GM12878 (cell line): ENCODE results near the gene CFAP92. TPM values are rescaled to one million over a fixed set of nuclear protein-coding genes. Genes with fewer than 3 reads are reported as not detected.

ENCODE experiments used
- ATAC-seq: fragments of 200-7000 bp; cut with Tn5 transposase; 3 replicates; pipeline ENCODE4 v1.9.1; 2020; ENCODE audit warnings: mild to moderate bottlenecking, moderate library complexity
- BruUV-seq: library from RNA; stranded (reverse); fragments of 400-500 nt; replicated peaks from 2 replicates; lab custom pipeline; 2021; lab: Mats Ljungman, UMichigan
- CTCF ChIA-PET: fragments of 300-600 bp; sonication (Branson Sonifier 250); formaldehyde crosslinking; extraction: SDS; loops from one replicate; lab custom pipeline; 2021; ENCODE audit warnings: inconsistent platforms; lab: Yijun Ruan, JAX
- POLR2A ChIA-PET: fragments of 350-600 bp; formaldehyde crosslinking; extraction: SDS; loops from one replicate; lab custom pipeline; 2021; ENCODE audit warnings: inconsistent platforms; lab: Charles Lee
- RAD21 ChIA-PET: fragments of 300-600 bp; sonication (Branson Sonifier 250); formaldehyde crosslinking; loops from one replicate; lab custom pipeline; 2023; ENCODE audit warnings: antibody characterized with exemption; ENCODE audit not compliant: unreplicated experiment; lab: Charles Lee
- SMC1A ChIA-PET: fragments of 300-600 bp; sonication (Branson Sonifier 250); formaldehyde crosslinking; loops from one replicate; lab custom pipeline; 2023; ENCODE audit not compliant: unreplicated experiment, uncharacterized antibody; lab: Charles Lee
- DNase-seq: peaks from one replicate; pipeline ENCODE4 v3.0.0-alpha.2; 2011; ENCODE audit warnings: low read depth, low spot score
- FAIRE-seq: peaks from 3 replicates; lab custom pipeline; 2011; peaks lifted over from hg19 to GRCh38; lab: Jason Lieb, UNC
- H2AFZ ChIP-seq: 2 replicates; pipeline ENCODE4 v1.6.0; 2011; ENCODE audit warnings: low read depth, low read length, control low read depth; ENCODE audit not compliant: control insufficient read depth
- H3K27ac ChIP-seq: 2 replicates; pipeline ENCODE4 v1.5.1; 2011; ENCODE audit warnings: control low read depth; ENCODE audit not compliant: control insufficient read depth, insufficient read depth
- H3K27me3 ChIP-seq, 2 experiments: replicated peaks in 1 of 2; 2 replicates each; pipeline versions ENCODE4 v1.6.0 to v1.6.1; 2011; ENCODE audit warnings: low read length in 1 of 2; ENCODE audit not compliant: control insufficient read depth in 2 of 2, insufficient read depth in 2 of 2
- H3K36me3 ChIP-seq, 2 experiments: 2 replicates each; pipeline ENCODE4 v1.5.1; 2011; ENCODE audit warnings: low read length in 1 of 2; ENCODE audit not compliant: control insufficient read depth in 2 of 2, insufficient read depth in 2 of 2
- H3K4me1 ChIP-seq: 2 replicates; pipeline ENCODE4 v1.6.1; 2011; ENCODE audit warnings: mild to moderate bottlenecking, low read length, moderate library complexity, mixed read lengths; ENCODE audit not compliant: control insufficient read depth, insufficient read depth
- H3K4me2 ChIP-seq: 2 replicates; pipeline ENCODE4 v1.6.0; 2011; ENCODE audit warnings: control low read depth; ENCODE audit not compliant: control insufficient read depth, insufficient read depth
- H3K4me3 ChIP-seq: fragments of 200-600 bp; sonication (generic); 2 replicates; pipeline ENCODE4 v1.5.1; 2016
- H3K79me2 ChIP-seq: 2 replicates; pipeline ENCODE4 v1.6.0; 2011; ENCODE audit warnings: low read length; ENCODE audit not compliant: control insufficient read depth, insufficient read depth
- H3K9ac ChIP-seq: 2 replicates; pipeline ENCODE4 v1.8.0; 2011; ENCODE audit warnings: low read length, control low read depth, mixed read lengths; ENCODE audit not compliant: control insufficient read depth, insufficient read depth
- H3K9me3 ChIP-seq: replicated peaks from 3 replicates; pipeline ENCODE4 v1.5.1; 2011; ENCODE audit warnings: mild to moderate bottlenecking, low read length; ENCODE audit not compliant: control insufficient read depth, insufficient read depth
- H4K20me1 ChIP-seq: 2 replicates; pipeline ENCODE4 v1.6.0; 2011; ENCODE audit not compliant: control insufficient read depth, insufficient read depth
- ATF2 ChIP-seq: IDR thresholded peaks from 2 replicates; pipeline ENCODE4 v1.6.1; 2012; ENCODE audit warnings: low read length, inconsistent platforms
- BCL3 ChIP-seq: IDR thresholded peaks from 2 replicates; pipeline ENCODE4 v1.6.1; 2011; ENCODE audit warnings: borderline replicate concordance, low read depth, mild to moderate bottlenecking, moderate library complexity, low read length; ENCODE audit not compliant: insufficient read depth, poor library complexity, severe bottlenecking
- BRCA1 ChIP-seq: IDR thresholded peaks from 2 replicates; pipeline ENCODE4 v1.6.1; 2011; ENCODE audit warnings: low read depth, low read length, improper control_type of control experiment
- CREM ChIP-seq: IDR thresholded peaks from 2 replicates; pipeline ENCODE4 v1.6.1; 2014; ENCODE audit warnings: antibody characterized with exemption, low read depth
- EED ChIP-seq: sonication (generic); IDR thresholded peaks from 2 replicates; pipeline ENCODE4 v1.6.1; 2016; ENCODE audit warnings: antibody characterized with exemption, low read depth
- GABPA ChIP-seq: IDR thresholded peaks from 2 replicates; pipeline ENCODE4 v1.6.1; 2014; ENCODE audit warnings: antibody characterized with exemption, low read depth, mild to moderate bottlenecking, inconsistent platforms
- HCFC1 ChIP-seq: fragments of 150-350 bp; IDR thresholded peaks from 2 replicates; pipeline ENCODE4 v1.6.1; 2014; ENCODE audit warnings: low read length
- HDAC2 ChIP-seq: fragments of 200-600 bp; sonication (generic); IDR thresholded peaks from 2 replicates; pipeline ENCODE4 v1.6.1; 2017
- IKZF2 ChIP-seq, 2 experiments: fragments of 450-650 bp; IDR thresholded peaks; 2 replicates each; pipeline ENCODE4 v1.6.1; 2017; ENCODE audit warnings: mild to moderate bottlenecking in 2 of 2, moderate library complexity in 2 of 2
- RAD51 ChIP-seq: fragments of 450-650 bp; IDR thresholded peaks from 2 replicates; pipeline ENCODE4 v1.6.1; 2016; ENCODE audit warnings: moderate library complexity, mild to moderate bottlenecking, inconsistent platforms
- RB1 ChIP-seq: fragments of 450-650 bp; formaldehyde crosslinking; IDR thresholded peaks from 2 replicates; pipeline ENCODE4 v1.6.1; 2017; ENCODE audit warnings: mild to moderate bottlenecking, borderline replicate concordance
- SIX5 ChIP-seq: IDR thresholded peaks from 2 replicates; pipeline ENCODE4 v1.6.1; 2011; ENCODE audit warnings: mild to moderate bottlenecking, low read depth, low read length, moderate library complexity; ENCODE audit not compliant: severe bottlenecking
- SREBF2 ChIP-seq: IDR thresholded peaks from 2 replicates; pipeline ENCODE4 v1.6.1; 2012; ENCODE audit warnings: mild to moderate bottlenecking, low read length
- TBL1XR1 ChIP-seq: IDR thresholded peaks from 2 replicates; pipeline ENCODE4 v1.6.1; 2012; ENCODE audit warnings: low read depth, low read length, improper control_type of control experiment
- ZNF274 ChIP-seq: IDR thresholded peaks from one replicate; pipeline ENCODE4 v1.8.0; 2011; ENCODE audit not compliant: insufficient read length, insufficient read depth
- ZNF384 ChIP-seq: IDR thresholded peaks from 2 replicates; pipeline ENCODE4 v1.6.1; 2012; ENCODE audit warnings: low read depth, mild to moderate bottlenecking, low read length, improper control_type of control experiment, borderline replicate concordance
- WGBS: methylation state at CpG from one replicate; pipeline ENCODE4 v1.1.6; 2016; ENCODE audit warnings: low lambda C conversion rate; ENCODE audit not compliant: insufficient replicate concordance, insufficient coverage; ENCODE audit errors: missing lambda C conversion rate; 5-methylcytosine and 5-hydroxymethylcytosine counted together
- in situ Hi-C: fragments of 300-500 bp; cut with MboI; formaldehyde crosslinking; loops from 9 replicates; pipeline ENCODE4 v1.14.3; 2018; ENCODE audit warnings: mixed read lengths
- intact Hi-C: fragments of 100-400 bp; cut with micrococcal nuclease; formaldehyde crosslinking; loops from one replicate; pipeline ENCODE4 v1.14.2; 2022; ENCODE audit not compliant: unreplicated experiment
- polyA plus RNA-seq, 11 experiments: library from polyadenylated mRNA; depleted of rRNA in 4 of 11; unstranded in 6 of 11; stranded (reverse) in 5 of 11; fragments of >200 nt; fragmentation: Nextera tagmentation in 4 of 11; fragmentation: Illumina TruSeq in 1 of 11; extraction: Ambion mirVana in 4 of 11; extraction: Trizol in 1 of 11; gene quantifications; 1 replicate in 1 of 11; 2 replicates in 10 of 11; pipeline versions ENCODE4 v1.2.1 to v1.2.3, GENCODE V29; 2011 to 2016; ENCODE audit warnings: inconsistent platforms in 2 of 11, missing spikeins in 2 of 11, low read depth in 1 of 11
- total RNA-seq, 4 experiments: library from RNA; depleted of rRNA in 3 of 4; stranded (reverse); fragments of >200 nt in 3 of 4; fragmentation: Illumina TruSeq in 1 of 4; extraction: Trizol in 1 of 4; gene quantifications; 2 replicates each; pipeline versions ENCODE4 v1.2.1 to v1.2.3, GENCODE V29; 2013 to 2021
- TF ChIP-seq, protein P1 (sequence below): IDR thresholded peaks from 2 replicates; pipeline ENCODE4 v1.6.1; 2012; ENCODE audit warnings: low read depth, low read length, improper control_type of control experiment
- TF ChIP-seq, protein P2 (sequence below): fragments of 450-650 bp; IDR thresholded peaks from 2 replicates; pipeline ENCODE4 v1.6.1; 2016; ENCODE audit warnings: mild to moderate bottlenecking

Gene CFAP92
- total and polyA plus RNA-seq, 10 of the 15 experiments (the other 5 are each of a cell fraction or from before 2014, with no cell fraction given) = 0.05 to 0.52 (median 0.14) TPM; not detected in 7

- no peak for TF ChIP-seq ZNF384
- no peak for TF ChIP-seq IKZF2 (IDR thresholded peaks at IDR 0.05)
Observed at GRCh38 chr3:129022114-129023007, 28.5 kb upstream of the CFAP92 start (continued).

DNA sequence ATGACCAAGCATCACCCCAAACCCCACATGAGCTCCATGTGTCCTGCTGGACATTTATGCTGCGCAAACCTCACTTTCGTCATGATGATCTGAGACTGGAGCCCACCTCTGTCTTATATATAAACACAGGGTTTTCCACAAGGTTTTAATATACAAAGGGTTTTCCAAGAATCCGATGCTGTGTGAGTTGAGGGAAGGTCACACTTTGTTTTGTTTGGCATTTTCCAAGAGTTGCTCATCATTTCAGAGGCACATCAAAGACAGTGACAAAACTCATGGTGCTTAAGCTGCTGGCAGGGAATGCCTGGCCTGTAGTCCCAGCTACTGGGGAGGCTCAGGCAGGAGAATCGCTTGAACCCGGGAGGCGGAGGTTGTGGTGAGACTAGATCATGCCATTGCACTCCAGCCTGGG lies 27.3 kb upstream of the CFAP92 start:
- ATAC-seq (no peak), FAIRE-seq (no peak), DNase-seq (no peak)
- no peak for TF ChIP-seq TBL1XR1
- no peak for TF ChIP-seq HDAC2
- TF ChIP-seq BRCA1 = no peak
- TF ChIP-seq GABPA = no peak
- TF ChIP-seq SIX5 = no peak
- TF ChIP-seq, protein P1, sequence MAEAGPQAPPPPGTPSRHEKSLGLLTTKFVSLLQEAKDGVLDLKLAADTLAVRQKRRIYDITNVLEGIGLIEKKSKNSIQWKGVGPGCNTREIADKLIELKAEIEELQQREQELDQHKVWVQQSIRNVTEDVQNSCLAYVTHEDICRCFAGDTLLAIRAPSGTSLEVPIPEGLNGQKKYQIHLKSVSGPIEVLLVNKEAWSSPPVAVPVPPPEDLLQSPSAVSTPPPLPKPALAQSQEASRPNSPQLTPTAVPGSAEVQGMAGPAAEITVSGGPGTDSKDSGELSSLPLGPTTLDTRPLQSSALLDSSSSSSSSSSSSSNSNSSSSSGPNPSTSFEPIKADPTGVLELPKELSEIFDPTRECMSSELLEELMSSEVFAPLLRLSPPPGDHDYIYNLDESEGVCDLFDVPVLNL = no peak
- TF ChIP-seq EED = no peak
- TF ChIP-seq HCFC1 = no peak
- TF ChIP-seq RB1 = no peak
- TF ChIP-seq ATF2 = no peak
- no peak for TF ChIP-seq RAD51
- TF ChIP-seq ZNF384 = no peak
- no peak for TF ChIP-seq BCL3
- no peak for TF ChIP-seq CREM
- TF ChIP-seq, protein P2, sequence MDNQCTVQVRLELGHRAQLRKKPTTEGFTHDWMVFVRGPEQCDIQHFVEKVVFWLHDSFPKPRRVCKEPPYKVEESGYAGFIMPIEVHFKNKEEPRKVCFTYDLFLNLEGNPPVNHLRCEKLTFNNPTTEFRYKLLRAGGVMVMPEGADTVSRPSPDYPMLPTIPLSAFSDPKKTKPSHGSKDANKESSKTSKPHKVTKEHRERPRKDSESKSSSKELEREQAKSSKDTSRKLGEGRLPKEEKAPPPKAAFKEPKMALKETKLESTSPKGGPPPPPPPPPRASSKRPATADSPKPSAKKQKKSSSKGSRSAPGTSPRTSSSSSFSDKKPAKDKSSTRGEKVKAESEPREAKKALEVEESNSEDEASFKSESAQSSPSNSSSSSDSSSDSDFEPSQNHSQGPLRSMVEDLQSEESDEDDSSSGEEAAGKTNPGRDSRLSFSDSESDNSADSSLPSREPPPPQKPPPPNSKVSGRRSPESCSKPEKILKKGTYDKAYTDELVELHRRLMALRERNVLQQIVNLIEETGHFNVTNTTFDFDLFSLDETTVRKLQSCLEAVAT = no peak
- TF ChIP-seq ZNF274 = no peak
- TF ChIP-seq SREBF2 = no peak
- SMC1A ChIA-PET = interaction anchor here (1.3 to 1.9 kb wide), 2 partner anchors 9 to 32 kb away, joined by 3 to 4 read pairs; no protein-coding TSS in a partner anchor
- intact Hi-C loops = no loop called here
- CTCF ChIA-PET = interaction anchor here (1.6 to 1.7 kb wide), 2 partner anchors 14 to 225 kb away, joined by 3 to 4 read pairs; no protein-coding TSS in a partner anchor
- H3K27me3 ChIP-seq = peaks cover 0 to 4% of the 10 kb centered on the region in 2 experiments; a peak in 1 of 4 replicates
- no peaks in the 10 kb centered on the region for H4K20me1 ChIP-seq
- no peaks in the 10 kb centered on the region for H3K79me2 ChIP-seq
- POLR2A ChIA-PET = no interaction called here
- H3K9me3 ChIP-seq = no peaks in the 10 kb centered on the region
- no peak overlapping the region for H2AFZ ChIP-seq
- in situ Hi-C loops = no loop called here
- RAD21 ChIA-PET = no interaction called here
- H3K27ac ChIP-seq = no peak overlapping the region
- H3K4me1 ChIP-seq = peaks cover 13% of the 10 kb centered on the region
- no peak overlapping the region for H3K9ac ChIP-seq
- 79% methylated on average over 6 of the region's 6 CpGs for WGBS
- no peaks in the 10 kb centered on the region for H3K36me3 ChIP-seq
- H3K4me2 ChIP-seq = no peak overlapping the region
- no peak overlapping the region for H3K4me3 ChIP-seq
- BruUV-seq = no TSS peak
